Calu3 (cell line): ENCODE results near the gene CASK. TPM values are rescaled to one million over a fixed set of nuclear protein-coding genes. Genes with fewer than 3 reads are reported as not detected.

Experiments
- BruUV-seq: library from RNA; stranded (reverse); fragments of 400-500 nt; replicated peaks from 2 replicates; lab custom pipeline; 2021; lab: Mats Ljungman, UMichigan
- CTCF ChIA-PET: fragments of 300-600 bp; sonication (Branson Sonifier 250); formaldehyde crosslinking; loops from one replicate; lab custom pipeline; 2022; ENCODE audit warnings: antibody characterized with exemption; lab: Charles Lee
- DNase-seq: peaks from one replicate; pipeline ENCODE4 v3.0.0; 2022
- H3K27ac Mint-ChIP-seq: one replicate; pipeline ENCODE4 v1.8.0; 2022; ENCODE audit warnings: mixed read lengths; ENCODE audit not compliant: unreplicated experiment
- H3K27me3 Mint-ChIP-seq: one replicate; pipeline ENCODE4 v1.8.0; 2022; ENCODE audit warnings: mixed read lengths; ENCODE audit not compliant: unreplicated experiment
- H3K36me3 Mint-ChIP-seq: one replicate; pipeline ENCODE4 v1.8.0; 2022; ENCODE audit warnings: mild to moderate bottlenecking, moderate library complexity, mixed read lengths; ENCODE audit not compliant: insufficient read depth, unreplicated experiment
- H3K4me1 Mint-ChIP-seq: one replicate; pipeline ENCODE4 v1.8.0; 2022; ENCODE audit warnings: mild to moderate bottlenecking, low read depth, mixed read lengths; ENCODE audit not compliant: unreplicated experiment
- H3K4me3 Mint-ChIP-seq: one replicate; pipeline ENCODE4 v1.8.0; 2022; ENCODE audit warnings: mild to moderate bottlenecking, low read depth, moderate library complexity, mixed read lengths; ENCODE audit not compliant: unreplicated experiment
- H3K9me3 Mint-ChIP-seq: one replicate; pipeline ENCODE4 v1.8.0; 2022; ENCODE audit warnings: low read depth, mixed read lengths; ENCODE audit not compliant: unreplicated experiment
- CTCF ChIP-seq: fragments of 200-600 bp; IDR thresholded peaks from one replicate; pipeline ENCODE4 v1.8.0; 2022; ENCODE audit warnings: antibody characterized with exemption; ENCODE audit not compliant: unreplicated experiment
- intact Hi-C: fragments of 100-400 bp; cut with micrococcal nuclease; formaldehyde crosslinking; loops from one replicate; pipeline ENCODE4 v1.10.0; 2022; ENCODE audit not compliant: unreplicated experiment
- total RNA-seq: library from RNA; stranded (reverse); gene quantifications from 2 replicates; pipeline ENCODE4 v1.2.3, GENCODE V29; 2022

CASK gene
- total RNA-seq, 1 experiment from 2014 or later = 157 TPM

- H3K27ac Mint-ChIP-seq = no peak overlapping the region
- BruUV-seq = no TSS peak
- no peaks in the 10 kb centered on the region for H3K9me3 Mint-ChIP-seq
- no peaks in the 10 kb centered on the region for H3K27me3 Mint-ChIP-seq
- CTCF ChIA-PET = no interaction called here
- DNase-seq = no peak
- no peak for TF ChIP-seq CTCF
- intact Hi-C loops = no loop called here
- H3K4me1 Mint-ChIP-seq = no peaks in the 10 kb centered on the region
- no peaks in the 10 kb centered on the region for H3K36me3 Mint-ChIP-seq
- H3K4me3 Mint-ChIP-seq = no peak overlapping the region
Measured at GRCh38 chrX:41507919-41508318, 415.4 kb downstream of the CASK start.

- H3K27ac Mint-ChIP-seq = no peak overlapping the region
- DNase-seq = no peak
- CTCF ChIA-PET = no interaction called here
- no TSS peak for BruUV-seq
- H3K9me3 Mint-ChIP-seq = peaks cover 3% of the 10 kb centered on the region
- intact Hi-C loops = no loop called here
- no peaks in the 10 kb centered on the region for H3K4me1 Mint-ChIP-seq
- H3K27me3 Mint-ChIP-seq = no peaks in the 10 kb centered on the region
- H3K4me3 Mint-ChIP-seq = no peak overlapping the region
- no peaks in the 10 kb centered on the region for H3K36me3 Mint-ChIP-seq
- no peak for TF ChIP-seq CTCF
Measured at GRCh38 chrX:41502004-41502403, 421.4 kb downstream of the CASK start.

- Mint-ChIP-seq H3K4me3 (no peak overlapping the region), H3K27me3 (no peaks in the 10 kb centered on the region), H3K9me3 (peaks cover 3% of the 10 kb centered on the region), H3K36me3 (no peaks in the 10 kb centered on the region), H3K27ac (no peak overlapping the region), H3K4me1 (no peaks in the 10 kb centered on the region)
- intact Hi-C loops = no loop called here
- no TSS peak for BruUV-seq
- CTCF ChIA-PET = interaction anchor here (0.5 kb wide), 1 partner anchor 16 kb away, joined by 3 read pairs; no protein-coding TSS in a partner anchor
- DNase-seq = no peak
- TF ChIP-seq CTCF = no peak
Measured at GRCh38 chrX:41499984-41500383, 423.4 kb downstream of the CASK start.

- CTCF ChIA-PET = interaction anchor here (0.5 kb wide), 1 partner anchor 15 kb away, joined by 3 read pairs; no protein-coding TSS in a partner anchor
- no peak for TF ChIP-seq CTCF
- no peak overlapping the region for H3K27ac Mint-ChIP-seq
- no TSS peak for BruUV-seq
- H3K4me1 Mint-ChIP-seq = no peaks in the 10 kb centered on the region
- H3K4me3 Mint-ChIP-seq = no peak overlapping the region
- intact Hi-C loops = no loop called here
- H3K9me3 Mint-ChIP-seq = peaks cover 3% of the 10 kb centered on the region
- no peaks in the 10 kb centered on the region for H3K36me3 Mint-ChIP-seq
- DNase-seq = no peak
- no peaks in the 10 kb centered on the region for H3K27me3 Mint-ChIP-seq
Measured at GRCh38 chrX:41499195-41499594, 424.2 kb downstream of the CASK start.
